NCI-H1105 treated with DMSO at 0.1 percent for 48 hours (cell line): Measurements from ENCODE around the gene KCNK5.

Experiments
- DNase-seq: peaks from one replicate; lab custom pipeline; 2025; lab: John Stamatoyannopoulos, UW

The KCNK5 gene

GRCh38 chr6:39197922-39198500 lies 31.3 kb downstream of the KCNK5 start:
- DNase-seq = no peak

- no peak for DNase-seq
Measured at GRCh38 chr6:39197521-39197920, 31.8 kb downstream of the KCNK5 start.

GRCh38 chr6:39196673-39197091 lies 32.6 kb downstream of the KCNK5 start:
- DNase-seq = no peak

GRCh38 chr6:39195792-39196385 lies 33.4 kb downstream of the KCNK5 start:
- DNase-seq = no peak

GRCh38 chr6:39194466-39194865 lies 34.8 kb downstream of the KCNK5 start:
- no peak for DNase-seq

- no peak for DNase-seq
Measured at GRCh38 chr6:39193201-39193791, 36.0 kb downstream of the KCNK5 start.

GRCh38 chr6:39192736-39193135 lies 36.5 kb downstream of the KCNK5 start:
- no peak for DNase-seq

GRCh38 chr6:39191236-39191930 lies 37.9 kb downstream of the KCNK5 start:
- DNase-seq = no peak

- DNase-seq = no peak
Measured at GRCh38 chr6:39190545-39191235, 38.6 kb downstream of the KCNK5 start.

GRCh38 chr6:39189915-39190544 lies 39.2 kb downstream of the KCNK5 start:
- no peak for DNase-seq

- no peak for DNase-seq
Measured at GRCh38 chr6:39189131-39189530, 40.1 kb downstream of the KCNK5 start.

GRCh38 chr6:39188571-39188970 lies 40.7 kb downstream of the KCNK5 start:
- DNase-seq = no peak

GRCh38 chr6:39188098-39188450 lies 41.2 kb downstream of the KCNK5 start:
- no peak for DNase-seq

GRCh38 chr6:39184906-39185580 lies 44.2 kb downstream of the KCNK5 start:
- no peak for DNase-seq

- DNase-seq = no peak
Measured at GRCh38 chr6:39182604-39183003, 46.7 kb downstream of the KCNK5 start.

- DNase-seq = no peak
Measured at GRCh38 chr6:39181826-39182225, 47.4 kb downstream of the KCNK5 start.

GRCh38 chr6:39181333-39181732 lies 47.9 kb downstream of the KCNK5 start:
- no peak for DNase-seq

- no peak for DNase-seq
Measured at GRCh38 chr6:39178804-39179203, 50.5 kb downstream of the KCNK5 start.

- no peak for DNase-seq
Measured at GRCh38 chr6:39178235-39178634, 51.0 kb downstream of the KCNK5 start.

GRCh38 chr6:39177130-39177529 lies 52.1 kb downstream of the KCNK5 start:
- no peak for DNase-seq

GRCh38 chr6:39173270-39173669 lies 56.0 kb downstream of the KCNK5 start:
- no peak for DNase-seq

GRCh38 chr6:39172377-39172757 lies 56.9 kb downstream of the KCNK5 start:
- no peak for DNase-seq
